Mesenchymal stem cell (in vitro differentiated cells and primary cell): Measurements from ENCODE around the gene MYO1A.

Experiments used
- DNase-seq: peaks from one replicate; pipeline ENCODE4 v3.0.0-alpha.2; 2013
- H2AFZ ChIP-seq: one replicate; pipeline ENCODE4 v1.6.1; 2013; ENCODE audit warnings: low read depth, mild to moderate bottlenecking, control low read depth, inconsistent platforms, low read length, moderate library complexity
- H2AK5ac ChIP-seq: 2 replicates; pipeline ENCODE4 v1.6.1; 2013; ENCODE audit warnings: low read length, moderate library complexity, mild to moderate bottlenecking, inconsistent platforms; ENCODE audit not compliant: severe bottlenecking
- H2BK120ac ChIP-seq: one replicate; pipeline ENCODE4 v1.6.1; 2013; ENCODE audit warnings: low read depth, mild to moderate bottlenecking, inconsistent platforms, low read length, moderate library complexity
- H2BK12ac ChIP-seq, 2 experiments: one replicate each; pipeline ENCODE4 v1.6.1; 2013; ENCODE audit warnings: inconsistent platforms in 2 of 2, low read length in 2 of 2, mild to moderate bottlenecking in 2 of 2, moderate library complexity in 2 of 2, control low read depth in 1 of 2
- H2BK15ac ChIP-seq: one replicate; pipeline ENCODE4 v1.6.1; 2013; ENCODE audit warnings: mild to moderate bottlenecking, low read depth, inconsistent platforms; ENCODE audit not compliant: poor library complexity, severe bottlenecking
- H2BK5ac ChIP-seq: 2 replicates; pipeline ENCODE4 v1.6.1; 2013; ENCODE audit warnings: low read depth, mild to moderate bottlenecking, low read length, control low read depth, inconsistent platforms; ENCODE audit not compliant: poor library complexity, severe bottlenecking
- H3K14ac ChIP-seq, 2 experiments: one replicate each; pipeline ENCODE4 v1.6.1; 2013; ENCODE audit warnings: inconsistent platforms in 2 of 2, low read length in 2 of 2, control low read depth in 1 of 2, mild to moderate bottlenecking in 1 of 2, moderate library complexity in 1 of 2
- H3K18ac ChIP-seq, 2 experiments: one replicate each; pipeline ENCODE4 v1.6.1; 2013; ENCODE audit warnings: inconsistent platforms in 2 of 2, low read length in 2 of 2, control low read depth in 1 of 2, low read depth in 1 of 2, mild to moderate bottlenecking in 1 of 2
- H3K23ac ChIP-seq, 2 experiments: one replicate each; pipeline ENCODE4 v1.6.1; 2013; ENCODE audit warnings: inconsistent platforms in 2 of 2, low read length in 2 of 2, mild to moderate bottlenecking in 2 of 2, moderate library complexity in 2 of 2, control low read depth in 1 of 2
- H3K27ac ChIP-seq: 2 replicates; pipeline ENCODE4 v1.5.1; 2013; ENCODE audit warnings: mild to moderate bottlenecking, moderate library complexity, low read length, control low read depth, inconsistent platforms; ENCODE audit not compliant: poor library complexity, severe bottlenecking
- H3K27me3 ChIP-seq, 2 experiments: 2 replicates each; pipeline versions ENCODE4 v1.6.1 to v1.7.0; 2013; ENCODE audit warnings: low read length in 2 of 2, mild to moderate bottlenecking in 2 of 2, moderate library complexity in 2 of 2, control low read depth in 1 of 2, inconsistent platforms in 1 of 2; ENCODE audit not compliant: control insufficient read depth in 1 of 2, insufficient read depth in 1 of 2
- H3K36me3 ChIP-seq, 2 experiments: 2 replicates each; pipeline versions ENCODE4 v1.6.1 to v1.7.0; 2013; ENCODE audit warnings: low read length in 2 of 2, control low read depth in 1 of 2, inconsistent platforms in 1 of 2, low read depth in 1 of 2, mild to moderate bottlenecking in 1 of 2; ENCODE audit not compliant: insufficient read depth in 2 of 2, control insufficient read depth in 1 of 2
- H3K4ac ChIP-seq, 2 experiments: one replicate each; pipeline ENCODE4 v1.6.1; 2013; ENCODE audit warnings: inconsistent platforms in 2 of 2, low read length in 2 of 2, mild to moderate bottlenecking in 2 of 2, moderate library complexity in 2 of 2, control low read depth in 1 of 2, low read depth in 1 of 2
- H3K4me1 ChIP-seq: 2 replicates; pipeline ENCODE4 v1.6.1; 2013; ENCODE audit warnings: low read depth, low read length, control low read depth; ENCODE audit not compliant: control insufficient read depth, insufficient read depth
- H3K4me2 ChIP-seq: 2 replicates; pipeline ENCODE4 v1.6.1; 2013; ENCODE audit warnings: low read length, mild to moderate bottlenecking, inconsistent platforms; ENCODE audit not compliant: poor library complexity, severe bottlenecking
- H3K4me3 ChIP-seq, 2 experiments: 2 replicates each; pipeline versions ENCODE4 v1.5.1 to v1.7.0; 2013; ENCODE audit warnings: low read length in 2 of 2, mild to moderate bottlenecking in 2 of 2, control low read depth in 1 of 2, low read depth in 1 of 2; ENCODE audit not compliant: insufficient read depth in 1 of 2
- H3K79me1 ChIP-seq: replicated peaks from 2 replicates; pipeline ENCODE4 v1.6.1; 2013; ENCODE audit warnings: mild to moderate bottlenecking, control low read depth, low read length, inconsistent platforms; ENCODE audit not compliant: poor library complexity, severe bottlenecking
- H3K9ac ChIP-seq: 2 replicates; pipeline ENCODE4 v1.7.0; 2013; ENCODE audit warnings: mild to moderate bottlenecking, low read length, moderate library complexity
- H3K9me3 ChIP-seq: 2 replicates; pipeline ENCODE4 v1.7.0; 2013; ENCODE audit warnings: mild to moderate bottlenecking, low read length; ENCODE audit not compliant: control insufficient read depth
- H4K8ac ChIP-seq: one replicate; pipeline ENCODE4 v1.6.1; 2013; ENCODE audit warnings: inconsistent platforms, mild to moderate bottlenecking, low read length, moderate library complexity
- H4K91ac ChIP-seq: one replicate; pipeline ENCODE4 v1.6.1; 2013; ENCODE audit warnings: mild to moderate bottlenecking, low read length, inconsistent platforms
- WGBS: methylation state at CpG from one replicate; pipeline ENCODE4 v1.1.7; 2013; ENCODE audit warnings: mixed read lengths; 5-methylcytosine and 5-hydroxymethylcytosine counted together

Gene MYO1A

GRCh38 chr12:56993346-56993745, 56.6 kb downstream of the MYO1A start:
- Histone ChIP-seq H2AFZ (no peak overlapping the region), H3K79me1 (peaks cover 7% of the 10 kb centered on the region), H3K27me3 (peaks cover 9 to 18% of the 10 kb centered on the region in 2 experiments), H3K4ac (no peak overlapping the region), H2BK15ac (no peak overlapping the region), H3K14ac (no peak overlapping the region), H2BK120ac (no peak overlapping the region), H3K9me3 (no peaks in the 10 kb centered on the region), H3K36me3 (peaks cover 8 to 17% of the 10 kb centered on the region in 2 experiments), H3K4me2 (no peak overlapping the region), H3K18ac (no peak overlapping the region), H3K4me3 (no peak overlapping the region), H2BK5ac (no peak overlapping the region), H3K23ac (no peak overlapping the region), H3K9ac (no peak overlapping the region), H3K27ac (no peak overlapping the region), H2BK12ac (no peak overlapping the region), H4K91ac (no peak overlapping the region), H4K8ac (no peak overlapping the region), H2AK5ac (no peak overlapping the region), H3K4me1 (peaks cover 3% of the 10 kb centered on the region)
- 85% methylated on average over 10 of the region's 10 CpGs for WGBS
- DNase-seq = no peak

GRCh38 chr12:56991319-56992246, 58.3 kb downstream of the MYO1A start:
- Histone ChIP-seq H2BK12ac (no peak overlapping the region), H3K4me3 (no peak overlapping the region), H3K18ac (peak overlapping the region in 1 of 2 experiments; percentile 37), H3K4ac (no peak overlapping the region), H3K9ac (no peak overlapping the region), H3K79me1 (peaks cover 3% of the 10 kb centered on the region), H3K23ac (no peak overlapping the region), H3K36me3 (peaks cover 0 to 14% of the 10 kb centered on the region in 2 experiments), H3K27ac (no peak overlapping the region), H2AK5ac (no peak overlapping the region), H3K4me1 (no peaks in the 10 kb centered on the region), H4K8ac (no peak overlapping the region), H2AFZ (no peak overlapping the region), H3K9me3 (no peaks in the 10 kb centered on the region), H3K14ac (no peak overlapping the region), H2BK15ac (no peak overlapping the region), H2BK5ac (no peak overlapping the region), H4K91ac (no peak overlapping the region), H2BK120ac (no peak overlapping the region), H3K4me2 (no peak overlapping the region), H3K27me3 (peaks cover 9 to 25% of the 10 kb centered on the region in 2 experiments)
- DNase-seq = no peak
- 90% methylated on average over 7 of the region's 8 CpGs for WGBS

GRCh38 chr12:56990648-56991318, 59.1 kb downstream of the MYO1A start:
- Histone ChIP-seq H3K4me1 (peaks cover under 1% of the 10 kb centered on the region), H3K18ac (peak overlapping the region in 1 of 2 experiments; percentile 46), H2AFZ (no peak overlapping the region), H3K4ac (no peak overlapping the region), H3K27ac (no peak overlapping the region), H2AK5ac (no peak overlapping the region), H3K4me2 (no peak overlapping the region), H3K27me3 (peaks cover 9 to 25% of the 10 kb centered on the region in 2 experiments), H4K8ac (no peak overlapping the region), H3K4me3 (no peak overlapping the region), H3K23ac (no peak overlapping the region), H2BK15ac (no peak overlapping the region), H2BK120ac (no peak overlapping the region), H3K9ac (no peak overlapping the region), H4K91ac (no peak overlapping the region), H3K79me1 (no peaks in the 10 kb centered on the region), H2BK12ac (no peak overlapping the region), H3K36me3 (peaks cover 0 to 9% of the 10 kb centered on the region in 2 experiments), H3K14ac (no peak overlapping the region), H2BK5ac (no peak overlapping the region), H3K9me3 (no peaks in the 10 kb centered on the region)
- 92% methylated on average over 7 of the region's 7 CpGs for WGBS
- DNase-seq = no peak
